ENCODE measurements around the gene SCAI.
"Not testable (repeated sequence)": the region's sequence is repeated elsewhere in the genome, so short reads cannot be mapped to it uniquely, and the experiment has no call there.

SCAI gene

DNA sequence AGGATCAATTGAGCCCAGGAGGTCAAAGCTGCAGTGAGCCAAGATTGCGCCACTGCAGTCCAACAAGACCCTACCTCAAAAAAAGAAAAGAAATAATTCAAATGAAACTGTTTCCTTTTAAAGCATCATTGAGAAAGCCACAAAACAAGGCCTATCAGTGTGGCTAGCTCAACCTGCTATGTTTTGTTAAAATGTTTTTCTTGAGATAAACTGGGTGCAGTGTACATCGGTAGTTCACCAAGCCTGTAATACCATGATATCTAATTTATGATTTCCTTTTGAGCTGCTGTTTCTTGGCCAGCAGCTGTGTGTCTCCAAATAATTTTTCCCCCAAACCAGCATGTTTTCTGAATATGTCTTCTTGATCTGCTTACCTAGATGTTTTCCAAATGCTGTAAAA is 105.2 kb downstream of the SCAI start:
- peaks cover 15% of the 10 kb centered on the region for H3K36me3 Mint-ChIP-seq
- H3K27me3 Mint-ChIP-seq = no peaks in the 10 kb centered on the region
- no peaks in the 10 kb centered on the region for H3K4me1 Mint-ChIP-seq
- no peak overlapping the region for H3K27ac Mint-ChIP-seq
- no peak overlapping the region for H3K4me3 Mint-ChIP-seq
- no peaks in the 10 kb centered on the region for H3K9me3 Mint-ChIP-seq
- ATAC-seq = no peak

DNA sequence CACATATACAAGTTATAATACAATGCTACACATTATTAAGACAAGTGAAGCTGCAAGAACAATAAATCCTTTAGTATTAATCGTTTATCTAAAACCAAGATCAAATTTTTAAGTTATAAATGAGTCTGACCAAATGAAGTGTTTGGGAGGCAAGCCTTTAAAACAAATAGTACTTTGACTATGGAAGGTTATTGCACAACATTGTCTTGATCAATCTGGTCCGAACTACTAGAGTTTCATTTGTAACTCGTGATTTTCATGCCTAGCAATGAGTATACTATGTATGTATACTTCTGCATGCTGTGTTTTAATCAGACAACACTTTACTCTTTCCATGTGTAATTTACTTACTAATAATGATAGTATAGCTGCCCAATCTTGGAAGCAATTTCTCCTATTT is 115.3 kb downstream of the SCAI start:
- H3K27ac Mint-ChIP-seq = no peak overlapping the region
- no peak for ATAC-seq
- no peaks in the 10 kb centered on the region for H3K4me1 Mint-ChIP-seq
- H3K9me3 Mint-ChIP-seq = no peaks in the 10 kb centered on the region
- H3K4me3 Mint-ChIP-seq = no peak overlapping the region
- H3K27me3 Mint-ChIP-seq = no peaks in the 10 kb centered on the region
- peaks cover 30% of the 10 kb centered on the region for H3K36me3 Mint-ChIP-seq

DNA sequence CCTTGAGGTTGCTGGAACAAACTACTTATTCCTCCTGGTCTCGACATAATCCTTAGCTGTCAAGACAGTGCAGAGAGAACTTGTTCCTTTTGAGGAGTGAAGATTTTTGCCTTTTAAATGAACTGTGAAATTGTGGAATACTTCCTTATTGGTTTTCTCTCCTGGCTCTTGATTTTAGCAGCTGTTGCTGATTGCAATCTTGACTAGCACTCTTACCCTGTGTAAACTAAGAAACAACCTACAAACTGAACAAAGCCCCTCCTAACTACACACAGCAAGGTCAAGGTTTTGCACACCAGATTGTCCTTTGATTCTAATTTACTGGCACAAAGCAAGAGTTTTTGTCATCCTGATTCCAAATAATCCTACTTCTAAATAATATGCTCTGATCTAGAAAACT is 118.4 kb downstream of the SCAI start:
- Mint-ChIP-seq H3K36me3 (peaks cover 40% of the 10 kb centered on the region), H3K9me3 (peaks cover 4% of the 10 kb centered on the region), H3K27me3 (no peaks in the 10 kb centered on the region), H3K4me1 (no peaks in the 10 kb centered on the region), H3K4me3 (no peak overlapping the region), H3K27ac (no peak overlapping the region)
- no peak for ATAC-seq

DNA sequence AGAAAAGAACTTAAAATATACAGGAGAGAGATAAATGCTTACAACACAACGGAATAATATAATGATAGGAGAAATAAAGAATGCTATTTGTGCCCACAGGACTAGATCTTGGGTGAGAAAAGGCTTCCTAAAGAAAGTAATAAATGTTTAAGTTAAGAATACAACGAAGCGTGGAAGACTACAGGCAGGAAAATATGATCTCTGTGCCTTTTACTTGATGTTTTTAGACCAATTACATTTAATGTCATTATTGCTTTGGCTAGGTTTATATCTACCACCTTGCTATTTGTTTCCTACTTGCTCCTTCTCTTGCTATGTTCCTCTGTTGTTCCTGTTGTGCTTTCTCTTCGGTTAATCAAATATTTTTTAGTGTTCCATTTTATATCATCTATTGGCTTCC is 122.3 kb downstream of the SCAI start:
- H3K9me3 Mint-ChIP-seq = peaks cover 4% of the 10 kb centered on the region
- H3K4me1 Mint-ChIP-seq = no peaks in the 10 kb centered on the region
- H3K4me3 Mint-ChIP-seq = no peak overlapping the region
- peaks cover 46% of the 10 kb centered on the region for H3K36me3 Mint-ChIP-seq
- no peak overlapping the region for H3K27ac Mint-ChIP-seq
- ATAC-seq = no peak
- H3K27me3 Mint-ChIP-seq = no peaks in the 10 kb centered on the region

DNA sequence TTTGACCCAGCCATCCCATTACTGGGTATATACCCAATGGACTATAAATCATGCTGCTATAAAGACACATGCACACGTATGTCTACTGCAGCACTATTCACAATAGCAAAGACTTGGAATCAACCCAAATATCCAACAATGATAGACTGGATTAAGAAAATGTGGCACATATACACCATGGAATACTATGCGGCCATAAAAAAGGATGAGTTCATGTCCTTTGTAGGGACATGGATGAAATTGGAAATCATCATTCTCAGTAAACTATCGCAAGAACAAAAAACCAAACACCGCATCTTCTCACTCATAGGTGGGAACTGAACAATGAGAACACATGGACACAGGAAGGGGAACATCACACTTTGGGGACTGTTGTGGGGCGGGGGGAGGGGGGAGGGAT is 127.7 kb downstream of the SCAI start:
- H3K4me3 Mint-ChIP-seq, ATAC-seq, H3K9me3 Mint-ChIP-seq, H3K27me3 Mint-ChIP-seq, H3K27ac Mint-ChIP-seq, H3K4me1 Mint-ChIP-seq: not testable (repeated sequence)
- H3K36me3 Mint-ChIP-seq = peaks cover 29% of the 10 kb centered on the region

DNA sequence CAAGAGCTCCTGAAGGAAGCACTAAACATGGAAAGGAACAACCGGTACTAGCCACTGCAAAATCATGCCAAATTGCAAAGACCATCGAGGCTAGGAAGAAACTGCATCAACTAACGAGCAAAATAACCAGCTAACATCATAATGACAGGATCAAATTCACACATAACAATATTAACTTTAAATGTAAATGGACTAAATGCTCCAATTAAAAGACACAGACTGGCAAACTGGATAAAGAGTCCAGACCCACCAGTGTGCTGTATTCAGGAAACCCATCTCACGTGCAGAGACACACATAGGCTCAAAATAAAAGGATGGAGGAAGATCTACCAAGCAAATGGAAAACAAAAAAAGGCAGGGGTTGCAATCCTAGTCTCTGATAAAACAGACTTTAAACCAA is 131.3 kb downstream of the SCAI start:
- not testable (repeated sequence) for H3K27me3 Mint-ChIP-seq, H3K9me3 Mint-ChIP-seq, H3K4me3 Mint-ChIP-seq, ATAC-seq, H3K27ac Mint-ChIP-seq, H3K4me1 Mint-ChIP-seq
- H3K36me3 Mint-ChIP-seq = peaks cover 41% of the 10 kb centered on the region

DNA sequence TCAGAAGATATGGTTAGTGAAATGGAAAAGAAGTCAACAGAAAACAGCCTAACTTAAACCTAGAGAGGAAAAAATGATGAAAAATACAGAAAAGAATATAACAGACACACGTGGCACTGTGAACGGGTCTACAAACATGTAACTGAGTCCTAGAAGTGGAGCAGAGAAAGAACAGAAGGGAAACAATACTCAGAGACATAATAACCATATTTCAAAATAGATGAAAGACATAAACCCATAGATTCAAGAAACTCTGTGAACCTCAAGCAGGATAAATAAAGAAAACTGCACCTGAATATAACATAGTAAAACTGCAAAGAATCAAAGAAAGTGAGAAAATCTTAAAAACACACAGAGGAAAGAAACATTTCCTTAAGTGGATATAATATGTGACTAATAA is 134.7 kb downstream of the SCAI start:
- no peak for ATAC-seq
- H3K27ac Mint-ChIP-seq = no peak overlapping the region
- no peaks in the 10 kb centered on the region for H3K27me3 Mint-ChIP-seq
- no peak overlapping the region for H3K4me3 Mint-ChIP-seq
- H3K36me3 Mint-ChIP-seq = peaks cover 29% of the 10 kb centered on the region
- no peaks in the 10 kb centered on the region for H3K4me1 Mint-ChIP-seq
- H3K9me3 Mint-ChIP-seq = no peaks in the 10 kb centered on the region

DNA sequence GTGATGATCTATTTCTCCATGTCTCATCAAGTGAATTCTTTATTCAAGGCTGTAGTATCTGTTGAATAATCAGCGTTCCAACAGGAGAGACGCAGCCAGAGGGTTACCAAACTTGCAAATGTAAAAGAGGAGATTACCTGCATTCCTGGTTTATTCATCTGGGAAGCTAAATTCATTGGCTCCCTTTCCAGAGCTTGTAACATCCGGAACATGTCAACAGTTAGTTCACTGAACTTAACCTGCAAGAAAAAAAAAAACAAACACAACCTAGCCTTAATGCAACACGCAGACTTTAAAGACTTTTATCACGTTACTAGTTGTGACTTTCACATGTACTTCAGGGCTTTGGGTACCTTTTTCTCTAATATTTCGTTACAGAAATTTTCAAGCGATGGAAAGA is 140.0 kb downstream of the SCAI start:
- H3K36me3 Mint-ChIP-seq = peaks cover 14% of the 10 kb centered on the region
- no peaks in the 10 kb centered on the region for H3K27me3 Mint-ChIP-seq
- H3K4me1 Mint-ChIP-seq = no peaks in the 10 kb centered on the region
- H3K4me3 Mint-ChIP-seq = no peak overlapping the region
- H3K9me3 Mint-ChIP-seq = no peaks in the 10 kb centered on the region
- ATAC-seq = no peak
- no peak overlapping the region for H3K27ac Mint-ChIP-seq

DNA sequence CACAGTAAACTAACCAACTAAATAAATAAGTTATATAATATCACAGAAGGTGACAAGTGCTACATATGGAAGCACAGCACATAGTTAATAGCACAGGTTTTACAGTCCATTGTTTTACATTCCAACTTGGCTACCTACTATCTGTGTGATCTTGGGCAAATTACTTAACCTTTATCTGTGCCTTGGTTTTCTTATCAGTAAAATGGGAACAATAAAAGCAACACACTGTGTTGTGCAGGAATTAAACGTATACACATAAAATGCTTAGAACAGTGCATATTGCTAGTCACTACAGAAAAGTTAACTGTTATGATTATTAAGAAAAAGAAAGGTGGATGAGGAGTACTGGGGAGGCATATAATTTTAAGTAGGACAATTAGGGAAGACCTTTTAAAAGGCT is 159.6 kb downstream of the SCAI start:
- H3K36me3 Mint-ChIP-seq = peaks cover 33% of the 10 kb centered on the region
- H3K4me1 Mint-ChIP-seq = no peaks in the 10 kb centered on the region
- no peak overlapping the region for H3K27ac Mint-ChIP-seq
- H3K9me3 Mint-ChIP-seq = no peaks in the 10 kb centered on the region
- no peak for ATAC-seq
- H3K27me3 Mint-ChIP-seq = no peaks in the 10 kb centered on the region
- H3K4me3 Mint-ChIP-seq = no peak overlapping the region

DNA sequence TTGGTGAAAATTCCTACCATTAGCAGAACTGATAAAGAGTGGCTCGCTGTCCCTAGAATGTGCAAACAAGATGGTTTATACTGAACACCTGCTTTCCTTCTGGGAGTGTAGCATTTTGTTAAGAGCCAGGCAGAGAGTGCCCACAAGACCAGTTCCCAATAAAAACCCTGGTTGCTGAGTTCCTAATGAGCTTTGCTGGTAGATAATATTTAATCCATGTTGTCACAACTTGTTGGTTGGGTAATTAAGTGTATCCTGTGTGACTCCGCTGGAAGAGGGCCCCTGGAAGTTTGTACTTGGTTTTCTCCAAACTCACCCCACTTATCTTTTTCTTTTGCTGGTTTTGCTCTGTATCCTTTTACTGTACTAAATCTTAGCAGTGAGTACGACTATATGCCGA is 162.9 kb downstream of the SCAI start:
- H3K27me3 Mint-ChIP-seq = no peaks in the 10 kb centered on the region
- no peak for ATAC-seq
- H3K4me3 Mint-ChIP-seq = no peak overlapping the region
- H3K36me3 Mint-ChIP-seq = peaks cover 23% of the 10 kb centered on the region
- H3K9me3 Mint-ChIP-seq = no peaks in the 10 kb centered on the region
- H3K27ac Mint-ChIP-seq = no peak overlapping the region
- H3K4me1 Mint-ChIP-seq = no peaks in the 10 kb centered on the region

DNA sequence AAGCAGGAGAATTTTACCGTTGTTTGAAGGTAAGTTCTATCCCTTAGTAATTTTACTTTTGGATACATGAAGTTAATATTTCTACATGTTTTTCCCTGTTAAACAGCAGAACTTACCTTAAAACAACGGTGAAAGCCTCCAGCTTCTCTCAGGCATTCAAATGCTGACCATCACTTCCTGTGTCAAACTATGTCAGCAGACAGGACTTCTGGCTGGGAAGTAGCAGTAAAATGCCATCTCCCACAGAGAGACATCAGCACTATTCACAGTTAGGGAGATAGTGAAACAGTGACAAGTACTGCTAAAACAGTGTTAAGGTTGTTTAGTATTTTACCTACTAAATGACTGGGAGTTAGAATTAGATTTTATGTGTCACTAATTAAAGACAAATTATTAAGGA is 168.2 kb downstream of the SCAI start:
- H3K36me3 Mint-ChIP-seq = peaks cover 28% of the 10 kb centered on the region
- no peak overlapping the region for H3K4me3 Mint-ChIP-seq
- H3K4me1 Mint-ChIP-seq = no peaks in the 10 kb centered on the region
- no peak overlapping the region for H3K27ac Mint-ChIP-seq
- no peaks in the 10 kb centered on the region for H3K9me3 Mint-ChIP-seq
- no peak for ATAC-seq
- H3K27me3 Mint-ChIP-seq = no peaks in the 10 kb centered on the region

DNA sequence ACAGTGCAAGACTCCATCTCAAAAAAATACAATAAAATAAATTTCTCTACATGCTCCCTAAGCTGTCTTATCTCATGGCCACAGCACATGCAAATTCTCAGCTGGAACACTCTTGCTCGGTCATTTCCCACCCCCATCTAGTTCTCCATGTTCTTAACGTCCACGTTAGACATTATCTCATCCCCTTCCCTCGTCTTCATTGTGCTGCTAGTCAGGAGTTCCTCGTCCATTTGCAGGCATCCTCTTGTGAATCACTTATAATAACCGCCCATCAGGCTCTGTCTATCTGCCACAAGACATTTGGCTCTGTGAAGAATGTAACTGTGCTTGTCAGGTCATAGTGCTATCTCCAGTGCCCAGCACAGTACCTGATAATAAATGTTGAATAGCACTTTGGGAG is 169.5 kb downstream of the SCAI start:
- H3K9me3 Mint-ChIP-seq = no peaks in the 10 kb centered on the region
- no peaks in the 10 kb centered on the region for H3K4me1 Mint-ChIP-seq
- ATAC-seq = no peak
- no peaks in the 10 kb centered on the region for H3K27me3 Mint-ChIP-seq
- no peak overlapping the region for H3K4me3 Mint-ChIP-seq
- no peak overlapping the region for H3K27ac Mint-ChIP-seq
- peaks cover 28% of the 10 kb centered on the region for H3K36me3 Mint-ChIP-seq

DNA sequence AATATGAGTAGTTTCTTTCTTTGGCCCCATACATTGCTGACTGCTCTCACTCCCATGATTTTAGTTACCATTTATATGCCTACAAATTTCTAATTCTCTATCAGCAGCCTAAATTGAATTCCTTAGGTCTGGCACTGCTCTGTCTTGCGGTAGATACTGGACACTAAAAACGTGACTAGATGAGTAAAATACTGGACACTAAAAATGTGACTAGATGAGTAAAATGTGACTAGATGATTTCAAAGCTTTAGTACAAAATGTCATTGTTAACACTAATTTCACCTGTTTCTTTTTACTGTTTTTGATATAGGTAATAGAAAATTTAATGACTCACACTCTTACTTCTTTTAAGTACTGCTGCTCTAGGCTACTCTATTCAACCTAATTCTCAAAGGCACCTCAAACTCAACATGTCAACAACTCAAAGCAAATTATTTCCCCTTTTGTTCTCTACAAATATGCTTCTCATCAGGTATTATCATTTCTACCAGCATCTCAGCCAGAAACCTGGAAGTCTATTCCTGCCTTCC is 171.0 kb downstream of the SCAI start:
- Mint-ChIP-seq H3K27ac (no peak overlapping the region), H3K4me3 (no peak overlapping the region), H3K9me3 (no peaks in the 10 kb centered on the region), H3K27me3 (no peaks in the 10 kb centered on the region), H3K4me1 (no peaks in the 10 kb centered on the region), H3K36me3 (peaks cover 21% of the 10 kb centered on the region)
- no peak for ATAC-seq

DNA sequence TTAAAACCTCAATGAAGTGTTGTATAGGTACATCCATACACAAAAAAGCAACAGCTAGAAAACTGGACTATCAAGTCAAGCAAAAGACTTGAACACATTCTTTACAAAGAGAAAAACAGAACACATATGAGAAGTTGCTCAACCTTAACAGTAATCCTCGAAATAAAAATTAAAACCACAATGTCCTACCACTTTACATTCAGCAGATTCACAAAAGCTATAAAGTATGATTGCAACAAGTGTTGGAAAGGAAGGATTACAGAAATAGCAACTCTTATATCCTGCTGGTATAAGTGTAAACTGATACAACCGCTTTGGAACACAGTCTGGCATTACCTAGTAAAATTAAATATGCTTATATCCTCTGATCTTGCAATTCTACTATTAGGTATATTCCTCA is 173.9 kb downstream of the SCAI start:
- ATAC-seq = no peak
- Mint-ChIP-seq H3K36me3 (peaks cover 23% of the 10 kb centered on the region), H3K4me1 (peaks cover 7% of the 10 kb centered on the region), H3K9me3 (no peaks in the 10 kb centered on the region), H3K27me3 (no peaks in the 10 kb centered on the region), H3K27ac (no peak overlapping the region), H3K4me3 (no peak overlapping the region)

DNA sequence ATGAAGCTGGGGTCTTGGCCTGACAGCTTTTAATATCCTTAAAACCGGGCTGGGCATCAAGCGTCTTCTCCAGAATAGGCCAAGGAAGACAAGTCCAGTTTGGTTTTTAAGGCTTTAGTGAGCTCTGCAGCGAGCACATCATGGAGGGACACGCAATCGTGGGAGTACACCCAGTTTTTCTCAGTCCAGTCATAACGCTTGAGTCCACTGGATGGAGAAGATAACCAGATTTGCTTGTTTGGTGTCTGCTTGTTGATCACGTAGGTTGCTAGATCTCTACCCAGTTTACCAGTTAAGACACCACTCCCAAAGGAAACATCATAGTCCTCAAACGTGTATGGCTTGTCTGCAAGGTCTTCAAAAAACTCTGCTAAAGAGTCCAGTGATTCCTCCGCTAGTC is 175.1 kb downstream of the SCAI start:
- H3K4me1 Mint-ChIP-seq = peaks cover 17% of the 10 kb centered on the region
- H3K27me3 Mint-ChIP-seq = no peaks in the 10 kb centered on the region
- peaks cover 15% of the 10 kb centered on the region for H3K36me3 Mint-ChIP-seq
- H3K27ac Mint-ChIP-seq = no peak overlapping the region
- no peak for ATAC-seq
- no peaks in the 10 kb centered on the region for H3K9me3 Mint-ChIP-seq
- H3K4me3 Mint-ChIP-seq = no peak overlapping the region

DNA sequence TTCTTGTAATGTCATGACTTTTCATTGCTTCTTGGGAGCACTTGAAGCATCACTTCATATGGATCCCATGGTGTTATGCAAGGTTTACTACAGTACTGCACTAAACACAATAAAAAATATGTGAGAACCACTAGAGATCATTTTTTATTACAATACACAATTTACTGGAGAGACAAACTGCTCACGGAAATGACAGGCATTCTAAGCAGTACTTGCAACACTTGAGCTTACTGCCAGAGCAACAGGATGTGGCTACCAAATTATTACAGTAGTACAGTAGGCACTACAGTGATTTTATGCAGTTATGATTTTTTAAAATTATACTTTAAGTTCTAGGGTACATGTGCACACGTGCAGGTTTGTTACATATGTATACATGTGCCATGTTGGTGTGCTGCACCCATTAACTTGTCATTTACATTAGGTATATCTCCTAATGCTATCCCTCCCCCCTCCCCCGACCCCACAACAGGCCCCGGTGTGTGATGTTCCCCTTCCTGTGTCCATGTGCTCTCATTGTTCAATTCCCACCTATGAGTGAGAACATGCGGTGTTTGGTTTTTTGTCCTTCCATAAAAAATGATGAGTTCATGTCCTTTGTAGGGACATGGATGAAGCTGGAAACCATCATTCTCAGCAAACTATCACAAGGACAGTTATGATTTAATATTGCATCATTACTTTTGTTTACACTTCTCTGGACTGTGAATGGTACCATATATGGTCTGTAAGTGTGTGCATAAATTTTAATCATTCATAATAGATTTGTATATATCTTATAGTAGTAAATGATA is 177.4 kb downstream of the SCAI start:
- not testable (repeated sequence) for H3K27me3 Mint-ChIP-seq, H3K27ac Mint-ChIP-seq, ATAC-seq, H3K9me3 Mint-ChIP-seq, H3K4me3 Mint-ChIP-seq, H3K36me3 Mint-ChIP-seq
- H3K4me1 Mint-ChIP-seq = peaks cover 17% of the 10 kb centered on the region
